Caco-2 (cell line): ENCODE data around the gene SELENON. TPM values are rescaled to one million over a fixed set of nuclear protein-coding genes. Genes with fewer than 3 reads are reported as not detected.

Experiments
- BruUV-seq: library from RNA; stranded (reverse); fragments of 400-500 nt; replicated peaks from 2 replicates; lab custom pipeline; 2021; lab: Mats Ljungman, UMichigan
- CTCF ChIA-PET: fragments of 300-600 bp; sonication (Branson Sonifier 250); formaldehyde crosslinking; loops from one replicate; lab custom pipeline; 2022; ENCODE audit warnings: antibody characterized with exemption; lab: Charles Lee
- POLR2A ChIA-PET: fragments of 300-600 bp; sonication (Branson Sonifier 250); formaldehyde crosslinking; loops from one replicate; lab custom pipeline; 2022; ENCODE audit warnings: antibody characterized with exemption; lab: Charles Lee
- DNase-seq, 2 experiments: peaks; one replicate each; pipeline versions ENCODE4 v3.0.0 to v3.0.0-alpha.2; 2020 to 2022
- H3K27me3 ChIP-seq: replicated peaks from 2 replicates; pipeline ENCODE4 v1.6.0; 2011; ENCODE audit warnings: low read length; ENCODE audit not compliant: control insufficient read depth, insufficient read depth
- H3K36me3 ChIP-seq: 2 replicates; pipeline ENCODE4 v1.5.1; 2011; ENCODE audit warnings: low read length; ENCODE audit not compliant: control insufficient read depth, insufficient read depth
- H3K4me1 ChIP-seq: fragments of 250-450 bp; sonication (Bioruptor Pico); 2 replicates; pipeline ENCODE4 v1.5.1; 2020; ENCODE audit warnings: mild to moderate bottlenecking
- H3K4me3 ChIP-seq: 2 replicates; pipeline ENCODE4 v1.5.1; 2011; ENCODE audit warnings: low read depth, mild to moderate bottlenecking, control low read depth, low read length
- H3K9me3 ChIP-seq: fragments of 250-450 bp; sonication (Bioruptor Pico); 2 replicates; pipeline ENCODE4 v1.5.1; 2020; ENCODE audit warnings: mild to moderate bottlenecking, moderate library complexity
- H3K27ac Mint-ChIP-seq: one replicate; pipeline ENCODE4 v1.8.0; 2022; ENCODE audit warnings: mixed read lengths; ENCODE audit not compliant: unreplicated experiment
- H3K27me3 Mint-ChIP-seq: one replicate; pipeline ENCODE4 v1.8.0; 2022; ENCODE audit warnings: mixed read lengths; ENCODE audit not compliant: insufficient read depth, unreplicated experiment
- H3K36me3 Mint-ChIP-seq: one replicate; pipeline ENCODE4 v1.8.0; 2022; ENCODE audit warnings: mild to moderate bottlenecking, mixed read lengths; ENCODE audit not compliant: insufficient read depth, unreplicated experiment
- H3K4me1 Mint-ChIP-seq: one replicate; pipeline ENCODE4 v1.8.0; 2022; ENCODE audit warnings: low read depth, mixed read lengths; ENCODE audit not compliant: unreplicated experiment
- H3K4me3 Mint-ChIP-seq: one replicate; pipeline ENCODE4 v1.8.0; 2022; ENCODE audit warnings: mild to moderate bottlenecking, moderate library complexity, mixed read lengths; ENCODE audit not compliant: unreplicated experiment
- H3K9me3 Mint-ChIP-seq: one replicate; pipeline ENCODE4 v1.8.0; 2022; ENCODE audit warnings: mixed read lengths; ENCODE audit not compliant: unreplicated experiment
- intact Hi-C: fragments of 100-400 bp; cut with micrococcal nuclease; formaldehyde crosslinking; loops from one replicate; pipeline ENCODE4 v1.10.0; 2022; ENCODE audit not compliant: unreplicated experiment
- total RNA-seq: library from RNA; stranded (reverse); gene quantifications from 2 replicates; pipeline ENCODE4 v1.2.3, GENCODE V29; 2022
- TF ChIP-seq, protein P1 (sequence below), 2 experiments: fragments of 200-600 bp in 1 of 2; IDR thresholded peaks; 1 replicate in 1 of 2; 2 replicates in 1 of 2; pipeline versions ENCODE4 v1.5.1 to v1.8.0; 2011 to 2022; ENCODE audit warnings: antibody characterized with exemption in 1 of 2, control low read depth in 1 of 2, inconsistent platforms in 1 of 2, low read depth in 1 of 2, low read length in 1 of 2, mild to moderate bottlenecking in 1 of 2, moderate library complexity in 1 of 2; ENCODE audit not compliant: insufficient read depth in 1 of 2, severe bottlenecking in 1 of 2, unreplicated experiment in 1 of 2

The SELENON gene
- total RNA-seq, 1 experiment from 2014 or later = 58.3 TPM

DNA sequence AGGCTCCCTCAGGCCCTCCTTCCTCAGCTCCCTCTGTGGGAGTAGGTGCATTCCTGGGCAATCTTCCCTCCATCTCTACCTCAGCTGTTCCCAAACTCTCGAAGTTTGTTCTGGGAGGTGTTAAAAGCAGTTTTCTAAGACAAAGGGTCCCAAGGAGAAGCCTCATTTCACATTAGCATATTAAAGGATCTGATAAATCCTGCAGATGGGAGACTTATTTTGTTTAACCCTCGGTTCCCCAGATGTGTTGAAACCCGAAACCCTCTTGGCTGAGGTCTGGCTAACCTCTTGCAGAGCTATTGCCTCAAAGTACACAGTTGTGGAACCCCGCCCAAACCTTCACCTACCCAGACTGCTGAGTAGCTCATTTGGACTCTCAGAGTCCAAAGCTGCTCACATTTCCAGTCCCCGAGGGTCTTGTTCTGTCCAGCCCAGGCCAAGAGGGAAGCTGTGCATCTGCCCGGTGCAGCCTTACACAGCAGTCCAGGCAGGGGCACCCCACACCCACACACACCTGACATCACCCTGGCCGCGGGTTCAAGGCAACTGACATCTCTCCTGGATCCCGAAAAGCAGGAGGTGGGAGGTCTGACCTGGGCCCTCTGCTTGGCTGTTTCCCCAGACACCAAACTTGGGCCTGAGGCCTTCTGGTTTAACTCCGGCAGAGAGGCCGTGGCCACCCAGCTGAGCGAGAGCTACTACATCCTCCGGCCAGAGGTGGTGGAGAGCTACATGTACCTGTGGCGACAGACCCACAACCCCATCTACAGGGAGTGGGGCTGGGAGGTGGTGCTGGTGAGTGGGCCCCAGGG lies 19.5 kb upstream of the SELENON start:
- Mint-ChIP-seq H3K27me3 (no peaks in the 10 kb centered on the region), H3K9me3 (no peaks in the 10 kb centered on the region), H3K4me1 (peaks cover 8% of the 10 kb centered on the region), H3K4me3 (no peak overlapping the region), H3K36me3 (no peaks in the 10 kb centered on the region), H3K27ac (no peak overlapping the region)
- intact Hi-C loops = no loop called here
- Histone ChIP-seq H3K4me1 (peaks cover 20% of the 10 kb centered on the region), H3K36me3 (no peaks in the 10 kb centered on the region), H3K27me3 (no peaks in the 10 kb centered on the region), H3K4me3 (no peak overlapping the region), H3K9me3 (no peaks in the 10 kb centered on the region)
- TF ChIP-seq, protein P1, sequence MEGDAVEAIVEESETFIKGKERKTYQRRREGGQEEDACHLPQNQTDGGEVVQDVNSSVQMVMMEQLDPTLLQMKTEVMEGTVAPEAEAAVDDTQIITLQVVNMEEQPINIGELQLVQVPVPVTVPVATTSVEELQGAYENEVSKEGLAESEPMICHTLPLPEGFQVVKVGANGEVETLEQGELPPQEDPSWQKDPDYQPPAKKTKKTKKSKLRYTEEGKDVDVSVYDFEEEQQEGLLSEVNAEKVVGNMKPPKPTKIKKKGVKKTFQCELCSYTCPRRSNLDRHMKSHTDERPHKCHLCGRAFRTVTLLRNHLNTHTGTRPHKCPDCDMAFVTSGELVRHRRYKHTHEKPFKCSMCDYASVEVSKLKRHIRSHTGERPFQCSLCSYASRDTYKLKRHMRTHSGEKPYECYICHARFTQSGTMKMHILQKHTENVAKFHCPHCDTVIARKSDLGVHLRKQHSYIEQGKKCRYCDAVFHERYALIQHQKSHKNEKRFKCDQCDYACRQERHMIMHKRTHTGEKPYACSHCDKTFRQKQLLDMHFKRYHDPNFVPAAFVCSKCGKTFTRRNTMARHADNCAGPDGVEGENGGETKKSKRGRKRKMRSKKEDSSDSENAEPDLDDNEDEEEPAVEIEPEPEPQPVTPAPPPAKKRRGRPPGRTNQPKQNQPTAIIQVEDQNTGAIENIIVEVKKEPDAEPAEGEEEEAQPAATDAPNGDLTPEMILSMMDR (IDR thresholded peaks at IDR 0.05; ENCODE audit: insufficient read depth in 1 of 2, low read depth in 1 of 2, low read length in 1 of 2, severe bottlenecking in 1 of 2, unreplicated experiment in 1 of 2) = no peak
- no TSS peak for BruUV-seq
- no peak for DNase-seq
- ChIA-PET CTCF (interaction anchor here (1.0 to 1.3 kb wide), 2 partner anchors 21 to 950 kb away, joined by 3 to 4 read pairs; no protein-coding TSS in a partner anchor), POLR2A (interaction anchor here (0.6 kb wide), 1 partner anchor 431 kb away, joined by 16 read pairs; no protein-coding TSS in a partner anchor)

GRCh38 chr1:25781130-25781433 lies 18.9 kb upstream of the SELENON start:
- no peaks in the 10 kb centered on the region for H3K27me3 ChIP-seq
- CTCF ChIA-PET = interaction anchor here (1.0 to 1.3 kb wide), 2 partner anchors 22 to 951 kb away, joined by 3 to 4 read pairs; no protein-coding TSS in a partner anchor
- POLR2A ChIA-PET = no interaction called here
- DNase-seq = no peak
- H3K4me1 Mint-ChIP-seq = peaks cover 7% of the 10 kb centered on the region
- H3K4me1 ChIP-seq = peaks cover 16% of the 10 kb centered on the region
- no peak overlapping the region for H3K4me3 Mint-ChIP-seq
- no peaks in the 10 kb centered on the region for H3K36me3 ChIP-seq
- no peaks in the 10 kb centered on the region for H3K27me3 Mint-ChIP-seq
- no peaks in the 10 kb centered on the region for H3K9me3 ChIP-seq
- TF ChIP-seq, protein P1 (IDR thresholded peaks at IDR 0.05; ENCODE audit: insufficient read depth in 1 of 2, low read depth in 1 of 2, low read length in 1 of 2, severe bottlenecking in 1 of 2, unreplicated experiment in 1 of 2) = no peak
- H3K27ac Mint-ChIP-seq = no peak overlapping the region
- H3K4me3 ChIP-seq = no peak overlapping the region
- BruUV-seq = no TSS peak
- H3K36me3 Mint-ChIP-seq = no peaks in the 10 kb centered on the region
- H3K9me3 Mint-ChIP-seq = no peaks in the 10 kb centered on the region
- intact Hi-C loops = no loop called here

- no peaks in the 10 kb centered on the region for H3K36me3 Mint-ChIP-seq
- Histone ChIP-seq H3K36me3 (no peaks in the 10 kb centered on the region), H3K4me3 (no peak overlapping the region), H3K4me1 (peaks cover 16% of the 10 kb centered on the region), H3K27me3 (no peaks in the 10 kb centered on the region), H3K9me3 (no peaks in the 10 kb centered on the region)
- H3K9me3 Mint-ChIP-seq = no peaks in the 10 kb centered on the region
- H3K27me3 Mint-ChIP-seq = no peaks in the 10 kb centered on the region
- TF ChIP-seq, protein P1 (IDR thresholded peaks at IDR 0.05; ENCODE audit: insufficient read depth in 1 of 2, low read depth in 1 of 2, low read length in 1 of 2, severe bottlenecking in 1 of 2, unreplicated experiment in 1 of 2) = no peak
- H3K4me1 Mint-ChIP-seq = peaks cover 7% of the 10 kb centered on the region
- no peak for DNase-seq
- no peak overlapping the region for H3K4me3 Mint-ChIP-seq
- CTCF ChIA-PET = no interaction called here
- intact Hi-C loops = no loop called here
- POLR2A ChIA-PET = no interaction called here
- BruUV-seq = no TSS peak
- H3K27ac Mint-ChIP-seq = no peak overlapping the region
Measured at GRCh38 chr1:25782608-25783201, 17.3 kb upstream of the SELENON start.
